ENCODE data around the gene KLF12. TPM values are rescaled to one million over a fixed set of nuclear protein-coding genes. Genes with fewer than 3 reads are reported as not detected.

The KLF12 gene
- total RNA-seq, 1 experiment from 2014 or later: 7.8 TPM

DNA sequence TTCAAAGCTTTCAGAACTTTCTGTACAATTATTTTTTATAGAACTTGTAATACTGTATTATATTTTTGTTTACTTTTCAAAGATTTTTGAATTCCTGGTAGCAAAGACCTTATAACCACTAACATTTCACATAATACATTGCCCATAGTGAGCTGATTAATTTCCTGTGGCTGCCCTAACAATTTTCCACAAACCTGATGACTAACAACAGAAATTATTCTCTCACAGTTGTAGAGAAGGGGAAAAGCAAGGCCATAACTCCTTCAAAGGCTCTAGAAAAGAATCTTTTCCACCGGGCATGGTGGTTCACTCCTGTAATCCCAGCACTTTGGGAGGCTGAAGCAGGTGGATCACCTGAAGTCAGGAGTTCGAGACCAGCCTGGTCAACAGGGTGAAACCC is 19.1 kb downstream of the KLF12 start (continued):
- TF ChIP-seq POLR2AphosphoS5 (IDR thresholded peaks at IDR 0.05; ENCODE audit: low read depth, low read length) (no peak), CBX3 (IDR thresholded peaks at IDR 0.05; ENCODE audit: low read depth) (no peak), YY1 (IDR thresholded peaks at IDR 0.05; ENCODE audit: extremely low read depth, insufficient replicate concordance, low read depth, low read length) (no peak)

- no TSS peak for BruUV-seq (replicated peaks)
- no peak overlapping the region for H3K4me3 ChIP-seq (replicated peaks in 1 of 2; ENCODE audit: low read depth in 1 of 2, low read length in 2 of 2)
- no peaks in the 10 kb centered on the region for H3K4me1 ChIP-seq (ENCODE audit: control insufficient read depth in 1 of 2, insufficient read depth in 2 of 2, low read length in 2 of 2)
- DNase-seq (ENCODE audit: low read depth, low spot score): no peak
- H3K9me3 ChIP-seq (ENCODE audit: control insufficient read depth in 1 of 2, insufficient read depth in 1 of 2, low read depth in 1 of 2, low read length in 2 of 2): peaks cover 0 to 9% of the 10 kb centered on the region in 2 experiments; a peak in 2 of 4 replicates
- no peaks in the 10 kb centered on the region for H3K79me2 ChIP-seq (ENCODE audit: insufficient read depth, low read length)
- no peak overlapping the region for H3K4me2 ChIP-seq (ENCODE audit: low read length)
- no peak overlapping the region for H3K27ac ChIP-seq (ENCODE audit: low read depth, low read length)
- no peak for TF ChIP-seq RAD21 (IDR thresholded peaks at IDR 0.05; ENCODE audit: low read depth)
- TF ChIP-seq SIN3A (IDR thresholded peaks at IDR 0.05; ENCODE audit: low read depth): no peak
- TF ChIP-seq, protein P1, sequence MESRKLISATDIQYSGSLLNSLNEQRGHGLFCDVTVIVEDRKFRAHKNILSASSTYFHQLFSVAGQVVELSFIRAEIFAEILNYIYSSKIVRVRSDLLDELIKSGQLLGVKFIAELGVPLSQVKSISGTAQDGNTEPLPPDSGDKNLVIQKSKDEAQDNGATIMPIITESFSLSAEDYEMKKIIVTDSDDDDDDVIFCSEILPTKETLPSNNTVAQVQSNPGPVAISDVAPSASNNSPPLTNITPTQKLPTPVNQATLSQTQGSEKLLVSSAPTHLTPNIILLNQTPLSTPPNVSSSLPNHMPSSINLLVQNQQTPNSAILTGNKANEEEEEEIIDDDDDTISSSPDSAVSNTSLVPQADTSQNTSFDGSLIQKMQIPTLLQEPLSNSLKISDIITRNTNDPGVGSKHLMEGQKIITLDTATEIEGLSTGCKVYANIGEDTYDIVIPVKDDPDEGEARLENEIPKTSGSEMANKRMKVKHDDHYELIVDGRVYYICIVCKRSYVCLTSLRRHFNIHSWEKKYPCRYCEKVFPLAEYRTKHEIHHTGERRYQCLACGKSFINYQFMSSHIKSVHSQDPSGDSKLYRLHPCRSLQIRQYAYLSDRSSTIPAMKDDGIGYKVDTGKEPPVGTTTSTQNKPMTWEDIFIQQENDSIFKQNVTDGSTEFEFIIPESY (IDR thresholded peaks at IDR 0.05; ENCODE audit: extremely low read depth, insufficient replicate concordance, low read length): no peak
- no peak for TF ChIP-seq ELF1 (IDR thresholded peaks at IDR 0.05; ENCODE audit: borderline replicate concordance, low read depth)
- TF ChIP-seq SRF (IDR thresholded peaks at IDR 0.05; ENCODE audit: low read depth): no peak
- H3K9ac ChIP-seq (ENCODE audit: low read length): no peak overlapping the region
- no peaks in the 10 kb centered on the region for H3K9me2 ChIP-seq (ENCODE audit: insufficient read depth)
- ChIA-PET POLR2A (no interaction called here), CTCF (no interaction called here), RAD21 (ENCODE audit: low non-redundant PET in 1 of 2, low total read pairs in 2 of 2, uncharacterized antibody in 2 of 2, unreplicated experiment in 2 of 2) (no interaction called here)
- ATAC-seq: no peak
- H3K27me3 ChIP-seq (ENCODE audit: insufficient read depth, low read length): no peaks in the 10 kb centered on the region
- no peak overlapping the region for H2AFZ ChIP-seq (ENCODE audit: low read depth, low read length, poor library complexity, severe bottlenecking)
- intact Hi-C loops (cut with micrococcal nuclease): no loop called here
- no peaks in the 10 kb centered on the region for H3K36me3 ChIP-seq (ENCODE audit: control insufficient read depth in 1 of 2, insufficient read depth in 2 of 2, low read length in 2 of 2)
- no peaks in the 10 kb centered on the region for H4K20me1 ChIP-seq (ENCODE audit: insufficient read depth)
Measured at GRCh38 chr13:74114641-74115040, 19.6 kb downstream of the KLF12 start.

Measured in HCT116 (cell line).